A549 (cell line): ENCODE measurements around the gene TMCC2. TPM values are rescaled to one million over a fixed set of nuclear protein-coding genes. Genes with fewer than 3 reads are reported as not detected.

Experiments used
- ATAC-seq, 2 experiments: fragments of 200-7000 bp in 1 of 2; fragments of >200 bp in 1 of 2; cut with Nextera tagmentation in 1 of 2; cut with Tn5 transposase in 1 of 2; 3 replicates each; pipeline versions ENCODE4 v1.8.0 to v1.9.1; 2018 to 2020; ENCODE audit warnings: mild to moderate bottlenecking in 1 of 2, moderate library complexity in 1 of 2
- CTCF ChIA-PET: fragments of 300-600 bp; sonication (Branson Sonifier 250); formaldehyde crosslinking; extraction: SDS; loops from one replicate; lab custom pipeline; 2021; ENCODE audit warnings: antibody characterized with exemption, inconsistent platforms; lab: Yijun Ruan, JAX
- POLR2A ChIA-PET: fragments of 350-600 bp; formaldehyde crosslinking; extraction: SDS; loops from one replicate; lab custom pipeline; 2021; ENCODE audit warnings: antibody characterized with exemption, inconsistent platforms; lab: Yijun Ruan, JAX
- DNase-seq, 2 experiments: peaks; one replicate each; pipeline versions ENCODE4 v3.0.0 to v3.0.0-alpha.2; 2011 to 2016; ENCODE audit warnings: low read depth in 1 of 2, low spot score in 1 of 2
- FAIRE-seq: peaks from 2 replicates; lab custom pipeline; 2011; peaks lifted over from hg19 to GRCh38; lab: Jason Lieb, UNC
- H3K27ac ChIP-seq, 2 experiments: fragments of >200 bp; sonication (Bioruptor Twin); formaldehyde crosslinking; 3 replicates each; pipeline ENCODE4 v1.5.1; 2016 to 2017
- H3K4me1 ChIP-seq: fragments of >200 bp; sonication (Bioruptor Twin); formaldehyde crosslinking; 3 replicates; pipeline ENCODE4 v1.6.1; 2016
- H3K4me2 ChIP-seq: fragments of >200 bp; sonication (Bioruptor Twin); formaldehyde crosslinking; 3 replicates; pipeline ENCODE4 v1.6.1; 2016
- H3K4me3 ChIP-seq: fragments of >200 bp; sonication (Bioruptor Twin); formaldehyde crosslinking; 3 replicates; pipeline ENCODE4 v1.5.1; 2016
- H3K9me3 ChIP-seq: fragments of >200 bp; sonication (Bioruptor Twin); formaldehyde crosslinking; 3 replicates; pipeline ENCODE4 v1.6.1; 2016
- CBX2 ChIP-seq: fragments of 200-600 bp; sonication (generic); IDR thresholded peaks from 2 replicates; pipeline ENCODE4 v1.6.1; 2016; ENCODE audit warnings: low read depth, mild to moderate bottlenecking, borderline replicate concordance
- CBX8 ChIP-seq: fragments of 200-600 bp; sonication (generic); IDR thresholded peaks from 2 replicates; pipeline ENCODE4 v1.6.1; 2016
- CHD4 ChIP-seq: fragments of 200-600 bp; sonication (generic); IDR thresholded peaks from 2 replicates; pipeline ENCODE4 v1.6.1; 2016; ENCODE audit warnings: antibody characterized with exemption, mild to moderate bottlenecking, borderline replicate concordance
- EHF ChIP-seq: fragments of 250-450 bp; sonication (Bioruptor Pico); IDR thresholded peaks from 2 replicates; pipeline ENCODE4 v1.5.0; 2020; ENCODE audit warnings: mild to moderate bottlenecking
- FOSL2 ChIP-seq, 2 experiments: fragments of 450-650 bp in 1 of 2; fragments of >200 bp in 1 of 2; sonication (Bioruptor Twin) in 1 of 2; formaldehyde crosslinking; IDR thresholded peaks; 2 replicates each; pipeline versions ENCODE4 v1.5.0 to v1.6.1; 2016 to 2020; ENCODE audit warnings: mild to moderate bottlenecking in 1 of 2, moderate library complexity in 1 of 2
- HDAC2 ChIP-seq: fragments of 200-600 bp; sonication (generic); IDR thresholded peaks from 2 replicates; pipeline ENCODE4 v1.6.1; 2016
- HOXB13 ChIP-seq: fragments of 250-450 bp; sonication (Bioruptor Pico); IDR thresholded peaks from 2 replicates; pipeline ENCODE4 v1.5.0; 2020; ENCODE audit warnings: low read depth, mild to moderate bottlenecking, moderate library complexity
- MYC ChIP-seq: IDR thresholded peaks from 2 replicates; pipeline ENCODE4 v1.6.1; 2012; ENCODE audit warnings: mild to moderate bottlenecking, inconsistent platforms, low read length, improper control_type of control experiment, borderline replicate concordance
- NPAS2 ChIP-seq: fragments of 250-450 bp; sonication (Bioruptor Pico); IDR thresholded peaks from 2 replicates; pipeline ENCODE4 v1.8.0; 2022; ENCODE audit warnings: mild to moderate bottlenecking, moderate library complexity, borderline replicate concordance
- PHF8 ChIP-seq: fragments of 200-600 bp; sonication (generic); IDR thresholded peaks from 2 replicates; pipeline ENCODE4 v1.6.1; 2016; ENCODE audit warnings: low read depth, mild to moderate bottlenecking, antibody characterized with exemption, moderate library complexity, borderline replicate concordance
- POLR2AphosphoS2 ChIP-seq: conservative IDR thresholded peaks from 2 replicates; pipeline ENCODE4 v1.6.1; 2012; ENCODE audit warnings: low read length, improper control_type of control experiment, inconsistent platforms
- RCOR1 ChIP-seq: fragments of 150-350 bp; IDR thresholded peaks from 2 replicates; pipeline ENCODE4 v1.6.1; 2014; ENCODE audit warnings: antibody characterized with exemption, low read length, low read depth
- SMC3 ChIP-seq: fragments of >200 bp; sonication (Bioruptor Twin); formaldehyde crosslinking; IDR thresholded peaks from 3 replicates; pipeline ENCODE4 v1.6.1; 2018; ENCODE audit warnings: inconsistent platforms
- SREBF2 ChIP-seq: fragments of 450-650 bp; IDR thresholded peaks from 2 replicates; pipeline ENCODE4 v1.6.1; 2014; ENCODE audit warnings: mild to moderate bottlenecking, moderate library complexity
- TP53 ChIP-seq: fragments of 250-450 bp; sonication (Bioruptor Pico); IDR thresholded peaks from 2 replicates; pipeline ENCODE4 v1.5.0; 2021; ENCODE audit warnings: mild to moderate bottlenecking, moderate library complexity
- WGBS: methylation state at CpG from one replicate; pipeline ENCODE4 v1.1.6; 2017; ENCODE audit errors: missing lambda C conversion rate; 5-methylcytosine and 5-hydroxymethylcytosine counted together
- polyA plus RNA-seq, 4 experiments: library from polyadenylated mRNA; depleted of rRNA in 3 of 4; stranded (reverse); fragments of >200 nt; fragmentation: RNase III in 1 of 4; extraction: RNeasy Plus Mini Kit Qiagen cat#74134 plus additional on column Dnase treatment in 1 of 4; gene quantifications; 2 replicates in 3 of 4; 3 replicates in 1 of 4; pipeline ENCODE4 v1.2.3, GENCODE V29; 2011 to 2017
- TF ChIP-seq, protein P1 (sequence below): IDR thresholded peaks from 2 replicates; pipeline ENCODE4 v1.6.1; 2012; ENCODE audit warnings: low read depth, borderline replicate concordance
- TF ChIP-seq, protein P2 (sequence below): fragments of 200-600 bp; sonication (generic); IDR thresholded peaks from 2 replicates; pipeline ENCODE4 v1.6.1; 2016; ENCODE audit warnings: antibody characterized with exemption, mild to moderate bottlenecking, moderate library complexity
- TF ChIP-seq, protein P3 (sequence below): fragments of 150-350 bp; IDR thresholded peaks from 2 replicates; pipeline ENCODE4 v1.6.1; 2014; ENCODE audit warnings: low read depth, mild to moderate bottlenecking, low read length
- TF ChIP-seq, protein P4 (sequence below): IDR thresholded peaks from 2 replicates; pipeline ENCODE4 v1.6.1; 2012
- TF ChIP-seq, protein P5 (sequence below): fragments of 450-650 bp; IDR thresholded peaks from 2 replicates; pipeline ENCODE4 v1.6.1; 2014; ENCODE audit warnings: antibody characterized with exemption

The TMCC2 gene
- polyA plus RNA-seq, 2 of the 4 experiments (the other 2 are of a cell fraction), result 1.7 to 3.2 TPM

DNA sequence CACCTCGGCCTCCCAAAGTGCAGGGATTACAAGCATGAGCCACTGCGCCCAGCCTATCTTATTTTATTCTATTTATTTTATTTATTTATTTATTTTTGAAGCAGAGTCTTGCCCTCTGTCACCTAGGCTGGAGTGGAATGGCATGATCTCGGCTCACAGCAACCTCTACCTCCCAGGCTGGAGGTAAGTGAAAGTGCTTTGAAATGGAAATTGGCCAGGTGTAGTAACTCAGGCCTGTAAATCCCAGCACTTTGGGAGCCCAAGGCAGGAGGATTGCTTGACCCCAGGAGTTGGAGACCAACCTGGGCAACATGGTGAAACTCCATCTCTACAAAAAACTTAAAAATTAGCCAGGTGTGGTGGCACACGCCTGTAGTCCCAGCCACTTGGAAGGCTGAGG, 11.2 kb upstream of the TMCC2 start:
- Histone ChIP-seq H3K4me3 (no peak overlapping the region), H3K4me1 (no peaks in the 10 kb centered on the region), H3K4me2 (no peak overlapping the region), H3K27ac (no peak overlapping the region), H3K9me3 (no peaks in the 10 kb centered on the region)
- TF ChIP-seq PHF8 (no peak), SREBF2 (no peak), CHD4 (no peak), CBX2 (no peak)
- TF ChIP-seq, protein P1, sequence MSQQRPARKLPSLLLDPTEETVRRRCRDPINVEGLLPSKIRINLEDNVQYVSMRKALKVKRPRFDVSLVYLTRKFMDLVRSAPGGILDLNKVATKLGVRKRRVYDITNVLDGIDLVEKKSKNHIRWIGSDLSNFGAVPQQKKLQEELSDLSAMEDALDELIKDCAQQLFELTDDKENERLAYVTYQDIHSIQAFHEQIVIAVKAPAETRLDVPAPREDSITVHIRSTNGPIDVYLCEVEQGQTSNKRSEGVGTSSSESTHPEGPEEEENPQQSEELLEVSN, result no peak
- ATAC-seq, result no peak
- CTCF ChIA-PET, result interaction anchor here (1.4 to 53.3 kb wide), 3 partner anchors 11 to 138 kb away, joined by 4 to 1139 read pairs (median 8); partner anchors contain the start of gene TMCC2
- 64% methylated on average over 4 of the region's 4 CpGs for WGBS
- no peak for DNase-seq
- POLR2A ChIA-PET, result no interaction called here
- no peak for FAIRE-seq

DNA sequence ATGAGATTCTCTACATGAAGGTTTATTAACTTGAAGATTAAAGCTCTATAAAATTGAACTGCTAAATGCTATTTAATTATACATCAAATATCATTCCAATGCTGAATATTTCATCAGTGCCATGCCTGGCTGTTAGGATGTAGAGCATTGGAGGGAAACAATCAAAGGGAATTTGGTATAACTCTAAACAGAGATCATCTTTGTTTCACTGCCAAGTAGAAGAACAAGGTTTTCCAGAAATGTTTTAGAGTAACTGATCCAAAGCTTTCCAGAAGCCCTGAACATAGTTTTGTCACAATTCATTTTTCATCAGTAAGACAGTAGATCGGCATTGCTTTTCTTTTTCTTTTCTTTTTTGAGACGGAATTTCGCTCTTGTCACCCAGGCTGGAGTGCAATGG, 10.3 kb upstream of the TMCC2 start:
- Histone ChIP-seq H3K4me1 (no peaks in the 10 kb centered on the region), H3K9me3 (no peaks in the 10 kb centered on the region), H3K27ac (no peak overlapping the region), H3K4me3 (no peak overlapping the region), H3K4me2 (no peak overlapping the region)
- CTCF ChIA-PET, result interaction anchor here (1.1 to 53.3 kb wide), 3 partner anchors 11 to 177 kb away, joined by 3 to 1139 read pairs (median 8); partner anchors contain the start of gene TMCC2
- POLR2A ChIA-PET, result no interaction called here
- ATAC-seq (no peak), DNase-seq (no peak), FAIRE-seq (no peak)
- 87% methylated on average over 3 of the region's 3 CpGs for WGBS
- TF ChIP-seq SMC3 (no peak), POLR2AphosphoS2 (no peak), CBX2 (no peak), EHF (no peak), RCOR1 (no peak), HOXB13 (CRISPR knock-in tag) (no peak), TP53 (CRISPR knock-in tag) (no peak), CBX8 (no peak), MYC (no peak), CHD4 (no peak), FOSL2 (IDR thresholded peaks at IDR 0.05) (no peak), FOSL2 (CRISPR knock-in tag; IDR thresholded peaks at IDR 0.05) (no peak), HDAC2 (no peak), NPAS2 (CRISPR knock-in tag) (no peak)
- TF ChIP-seq, protein P2, sequence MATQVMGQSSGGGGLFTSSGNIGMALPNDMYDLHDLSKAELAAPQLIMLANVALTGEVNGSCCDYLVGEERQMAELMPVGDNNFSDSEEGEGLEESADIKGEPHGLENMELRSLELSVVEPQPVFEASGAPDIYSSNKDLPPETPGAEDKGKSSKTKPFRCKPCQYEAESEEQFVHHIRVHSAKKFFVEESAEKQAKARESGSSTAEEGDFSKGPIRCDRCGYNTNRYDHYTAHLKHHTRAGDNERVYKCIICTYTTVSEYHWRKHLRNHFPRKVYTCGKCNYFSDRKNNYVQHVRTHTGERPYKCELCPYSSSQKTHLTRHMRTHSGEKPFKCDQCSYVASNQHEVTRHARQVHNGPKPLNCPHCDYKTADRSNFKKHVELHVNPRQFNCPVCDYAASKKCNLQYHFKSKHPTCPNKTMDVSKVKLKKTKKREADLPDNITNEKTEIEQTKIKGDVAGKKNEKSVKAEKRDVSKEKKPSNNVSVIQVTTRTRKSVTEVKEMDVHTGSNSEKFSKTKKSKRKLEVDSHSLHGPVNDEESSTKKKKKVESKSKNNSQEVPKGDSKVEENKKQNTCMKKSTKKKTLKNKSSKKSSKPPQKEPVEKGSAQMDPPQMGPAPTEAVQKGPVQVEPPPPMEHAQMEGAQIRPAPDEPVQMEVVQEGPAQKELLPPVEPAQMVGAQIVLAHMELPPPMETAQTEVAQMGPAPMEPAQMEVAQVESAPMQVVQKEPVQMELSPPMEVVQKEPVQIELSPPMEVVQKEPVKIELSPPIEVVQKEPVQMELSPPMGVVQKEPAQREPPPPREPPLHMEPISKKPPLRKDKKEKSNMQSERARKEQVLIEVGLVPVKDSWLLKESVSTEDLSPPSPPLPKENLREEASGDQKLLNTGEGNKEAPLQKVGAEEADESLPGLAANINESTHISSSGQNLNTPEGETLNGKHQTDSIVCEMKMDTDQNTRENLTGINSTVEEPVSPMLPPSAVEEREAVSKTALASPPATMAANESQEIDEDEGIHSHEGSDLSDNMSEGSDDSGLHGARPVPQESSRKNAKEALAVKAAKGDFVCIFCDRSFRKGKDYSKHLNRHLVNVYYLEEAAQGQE, result no peak
- TF ChIP-seq, protein P3, sequence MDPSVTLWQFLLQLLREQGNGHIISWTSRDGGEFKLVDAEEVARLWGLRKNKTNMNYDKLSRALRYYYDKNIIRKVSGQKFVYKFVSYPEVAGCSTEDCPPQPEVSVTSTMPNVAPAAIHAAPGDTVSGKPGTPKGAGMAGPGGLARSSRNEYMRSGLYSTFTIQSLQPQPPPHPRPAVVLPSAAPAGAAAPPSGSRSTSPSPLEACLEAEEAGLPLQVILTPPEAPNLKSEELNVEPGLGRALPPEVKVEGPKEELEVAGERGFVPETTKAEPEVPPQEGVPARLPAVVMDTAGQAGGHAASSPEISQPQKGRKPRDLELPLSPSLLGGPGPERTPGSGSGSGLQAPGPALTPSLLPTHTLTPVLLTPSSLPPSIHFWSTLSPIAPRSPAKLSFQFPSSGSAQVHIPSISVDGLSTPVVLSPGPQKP, result no peak
- TF ChIP-seq, protein P4, sequence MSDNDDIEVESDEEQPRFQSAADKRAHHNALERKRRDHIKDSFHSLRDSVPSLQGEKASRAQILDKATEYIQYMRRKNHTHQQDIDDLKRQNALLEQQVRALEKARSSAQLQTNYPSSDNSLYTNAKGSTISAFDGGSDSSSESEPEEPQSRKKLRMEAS, result no peak
- TF ChIP-seq, protein P5, sequence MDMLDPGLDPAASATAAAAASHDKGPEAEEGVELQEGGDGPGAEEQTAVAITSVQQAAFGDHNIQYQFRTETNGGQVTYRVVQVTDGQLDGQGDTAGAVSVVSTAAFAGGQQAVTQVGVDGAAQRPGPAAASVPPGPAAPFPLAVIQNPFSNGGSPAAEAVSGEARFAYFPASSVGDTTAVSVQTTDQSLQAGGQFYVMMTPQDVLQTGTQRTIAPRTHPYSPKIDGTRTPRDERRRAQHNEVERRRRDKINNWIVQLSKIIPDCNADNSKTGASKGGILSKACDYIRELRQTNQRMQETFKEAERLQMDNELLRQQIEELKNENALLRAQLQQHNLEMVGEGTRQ, result no peak
